Gastroesophageal sphincter (tissue), 3 donors: ENCODE measurements around the gene SEC24D.

Source experiments
- EP300 ChIP-seq: sonication (generic); formaldehyde crosslinking; IDR thresholded peaks from one replicate; pipeline ENCODE4 v1.6.1; 2017; ENCODE audit warnings: antibody characterized with exemption, mild to moderate bottlenecking
- POLR2A ChIP-seq, 2 donors: fragments of 450-650 bp; IDR thresholded peaks; one replicate each; pipeline ENCODE4 v1.6.1; 2017; ENCODE audit warnings: antibody characterized with exemption in 2 of 2, mild to moderate bottlenecking in 2 of 2, moderate library complexity in 1 of 2
- TF ChIP-seq, protein P1 (sequence below), 4 experiments: fragments of 200-600 bp in 2 of 4; fragments of 450-650 bp in 2 of 4; sonication (generic) in 1 of 4; IDR thresholded peaks; one replicate each; pipeline ENCODE4 v1.5.1; 2017 to 2019; ENCODE audit warnings: antibody characterized with exemption in 4 of 4, mild to moderate bottlenecking in 2 of 4, moderate library complexity in 2 of 4

DNA sequence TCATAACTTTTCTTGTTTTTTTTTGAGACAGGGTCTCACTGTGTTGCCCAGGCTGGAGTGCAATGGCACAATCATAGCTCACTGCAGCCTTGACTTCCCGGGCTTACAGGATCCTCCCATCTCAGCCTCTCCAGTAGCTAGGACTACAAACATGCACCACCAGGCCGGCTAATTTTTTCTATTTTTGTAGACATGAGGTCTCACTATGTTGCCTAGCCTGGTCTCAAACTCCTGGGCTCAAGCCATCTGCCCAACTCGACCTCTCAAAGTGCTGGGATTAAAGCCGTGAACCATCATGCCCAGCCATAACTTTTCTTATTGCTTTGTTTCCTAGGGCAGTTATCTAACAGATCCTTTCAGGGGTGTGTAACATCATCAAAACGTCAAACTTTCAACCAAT is 11.8 kb downstream of the SEC24D start:
- TF ChIP-seq, protein P1, sequence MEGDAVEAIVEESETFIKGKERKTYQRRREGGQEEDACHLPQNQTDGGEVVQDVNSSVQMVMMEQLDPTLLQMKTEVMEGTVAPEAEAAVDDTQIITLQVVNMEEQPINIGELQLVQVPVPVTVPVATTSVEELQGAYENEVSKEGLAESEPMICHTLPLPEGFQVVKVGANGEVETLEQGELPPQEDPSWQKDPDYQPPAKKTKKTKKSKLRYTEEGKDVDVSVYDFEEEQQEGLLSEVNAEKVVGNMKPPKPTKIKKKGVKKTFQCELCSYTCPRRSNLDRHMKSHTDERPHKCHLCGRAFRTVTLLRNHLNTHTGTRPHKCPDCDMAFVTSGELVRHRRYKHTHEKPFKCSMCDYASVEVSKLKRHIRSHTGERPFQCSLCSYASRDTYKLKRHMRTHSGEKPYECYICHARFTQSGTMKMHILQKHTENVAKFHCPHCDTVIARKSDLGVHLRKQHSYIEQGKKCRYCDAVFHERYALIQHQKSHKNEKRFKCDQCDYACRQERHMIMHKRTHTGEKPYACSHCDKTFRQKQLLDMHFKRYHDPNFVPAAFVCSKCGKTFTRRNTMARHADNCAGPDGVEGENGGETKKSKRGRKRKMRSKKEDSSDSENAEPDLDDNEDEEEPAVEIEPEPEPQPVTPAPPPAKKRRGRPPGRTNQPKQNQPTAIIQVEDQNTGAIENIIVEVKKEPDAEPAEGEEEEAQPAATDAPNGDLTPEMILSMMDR (IDR thresholded peaks at IDR 0.05), result no peak
- TF ChIP-seq EP300 (no peak), POLR2A (IDR thresholded peaks at IDR 0.05) (no peak)
